Activated CD4-positive, alpha-beta T cell treated with anti-CD3 and anti-CD28 coated beads, Interleukin-2, amount 50 U/mL, for 16 hours (primary cell): ENCODE results near the gene DMD.
"Not testable (repeated sequence)": the region's sequence is repeated elsewhere in the genome, so short reads cannot be mapped to it uniquely, and the experiment has no call there.

Experiments
- DNase-seq: peaks from one replicate; pipeline ENCODE4 v3.0.0-alpha.2; 2020

DMD gene

GRCh38 chrX:33211356-33212260 is at the start of gene DMD:
Gene DMD (minus strand): TSS chrX:33211549. CDS start chrX:33211312, 237 bp downstream.
- DNase-seq: no peak

- no peak for DNase-seq
Observed at GRCh38 chrX:33252306-33252825, 41.0 kb upstream of the DMD start.

GRCh38 chrX:33218819-33219218 is 7.5 kb upstream of the DMD start:
- DNase-seq: no peak

GRCh38 chrX:33210156-33210555 is 1.2 kb downstream of the DMD start:
- DNase-seq: no peak

GRCh38 chrX:33207056-33207455 is 4.3 kb downstream of the DMD start:
- DNase-seq: no peak

GRCh38 chrX:33205321-33205720 is 6.0 kb downstream of the DMD start:
- DNase-seq: no peak

- no peak for DNase-seq
Observed at GRCh38 chrX:33204889-33205288, 6.5 kb downstream of the DMD start.

GRCh38 chrX:33198561-33199279 is 12.6 kb downstream of the DMD start:
- DNase-seq: no peak

GRCh38 chrX:33195698-33196097 is 15.7 kb downstream of the DMD start:
- no peak for DNase-seq

GRCh38 chrX:33194876-33195433 is 16.4 kb downstream of the DMD start:
- DNase-seq: no peak

GRCh38 chrX:33194289-33194688 is 17.1 kb downstream of the DMD start:
- no peak for DNase-seq

- DNase-seq: no peak
Observed at GRCh38 chrX:33190016-33190415, 21.3 kb downstream of the DMD start.

GRCh38 chrX:33188881-33189280 is 22.5 kb downstream of the DMD start:
- no peak for DNase-seq

GRCh38 chrX:33188286-33188685 is 23.1 kb downstream of the DMD start:
- no peak for DNase-seq

- not testable (repeated sequence) for DNase-seq
Observed at GRCh38 chrX:33184803-33185202, 26.5 kb downstream of the DMD start.

GRCh38 chrX:33183361-33183760 is 28.0 kb downstream of the DMD start:
- DNase-seq: no peak

GRCh38 chrX:33178690-33179089 is 32.7 kb downstream of the DMD start:
- no peak for DNase-seq

GRCh38 chrX:33178218-33178617 is 33.1 kb downstream of the DMD start:
- no peak for DNase-seq

GRCh38 chrX:33175201-33175600 is 36.1 kb downstream of the DMD start:
- DNase-seq: no peak

- DNase-seq: no peak
Observed at GRCh38 chrX:33171041-33171440, 40.3 kb downstream of the DMD start.

GRCh38 chrX:33161829-33162228 is 49.5 kb downstream of the DMD start:
- DNase-seq: no peak

GRCh38 chrX:33160273-33160672 is 51.1 kb downstream of the DMD start:
- no peak for DNase-seq

GRCh38 chrX:33156152-33156726 is 55.1 kb downstream of the DMD start:
- no peak for DNase-seq
